ENCODE measurements around the gene HSPB9. TPM values are rescaled to one million over a fixed set of nuclear protein-coding genes. Genes with fewer than 3 reads are reported as not detected.

HSPB9 gene
- total RNA-seq, 1 experiment from 2014 or later: 0.54 TPM

DNA sequence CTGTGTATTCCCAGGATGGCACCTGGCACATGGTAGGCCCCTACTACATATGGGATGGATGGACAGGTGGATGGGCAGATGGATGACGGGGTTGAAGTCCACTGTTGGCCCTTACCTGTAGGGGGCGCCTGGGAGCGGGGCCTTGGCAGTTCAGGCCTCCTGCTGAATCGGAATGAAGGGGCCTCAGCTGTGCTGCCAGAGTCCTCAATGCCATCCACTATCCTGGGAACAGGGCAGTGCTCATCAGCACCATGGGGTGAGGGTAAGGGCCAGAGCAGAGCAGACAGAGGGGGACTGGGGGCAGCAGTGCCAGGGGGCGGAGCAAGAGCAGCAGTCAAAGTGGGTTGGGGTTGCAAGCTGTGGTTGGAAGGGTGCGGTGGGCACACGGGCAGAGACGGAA lies 40.5 kb downstream of the HSPB9 start:
- TF ChIP-seq, protein P1, sequence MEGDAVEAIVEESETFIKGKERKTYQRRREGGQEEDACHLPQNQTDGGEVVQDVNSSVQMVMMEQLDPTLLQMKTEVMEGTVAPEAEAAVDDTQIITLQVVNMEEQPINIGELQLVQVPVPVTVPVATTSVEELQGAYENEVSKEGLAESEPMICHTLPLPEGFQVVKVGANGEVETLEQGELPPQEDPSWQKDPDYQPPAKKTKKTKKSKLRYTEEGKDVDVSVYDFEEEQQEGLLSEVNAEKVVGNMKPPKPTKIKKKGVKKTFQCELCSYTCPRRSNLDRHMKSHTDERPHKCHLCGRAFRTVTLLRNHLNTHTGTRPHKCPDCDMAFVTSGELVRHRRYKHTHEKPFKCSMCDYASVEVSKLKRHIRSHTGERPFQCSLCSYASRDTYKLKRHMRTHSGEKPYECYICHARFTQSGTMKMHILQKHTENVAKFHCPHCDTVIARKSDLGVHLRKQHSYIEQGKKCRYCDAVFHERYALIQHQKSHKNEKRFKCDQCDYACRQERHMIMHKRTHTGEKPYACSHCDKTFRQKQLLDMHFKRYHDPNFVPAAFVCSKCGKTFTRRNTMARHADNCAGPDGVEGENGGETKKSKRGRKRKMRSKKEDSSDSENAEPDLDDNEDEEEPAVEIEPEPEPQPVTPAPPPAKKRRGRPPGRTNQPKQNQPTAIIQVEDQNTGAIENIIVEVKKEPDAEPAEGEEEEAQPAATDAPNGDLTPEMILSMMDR (IDR thresholded peaks at IDR 0.05; ENCODE audit: unreplicated experiment): peak; percentile 69
- CTCF ChIA-PET: interaction anchor here (0.9 kb wide), 1 partner anchor 9 kb away, joined by 3 read pairs; no protein-coding TSS in a partner anchor
- Mint-ChIP-seq H3K27ac (ENCODE audit: unreplicated experiment) (no peak overlapping the region), H3K4me3 (ENCODE audit: low read depth, unreplicated experiment) (no peak overlapping the region), H3K9me3 (ENCODE audit: low read depth, unreplicated experiment) (no peaks in the 10 kb centered on the region), H3K4me1 (ENCODE audit: low read depth, unreplicated experiment) (no peaks in the 10 kb centered on the region), H3K36me3 (ENCODE audit: insufficient read depth, unreplicated experiment) (no peaks in the 10 kb centered on the region), H3K27me3 (ENCODE audit: unreplicated experiment) (peaks cover 30% of the 10 kb centered on the region)
- no TSS peak for BruUV-seq (replicated peaks)
- DNase-seq: peak; percentile 53
- intact Hi-C loops (cut with micrococcal nuclease; ENCODE audit: unreplicated experiment): no loop called here

DNA sequence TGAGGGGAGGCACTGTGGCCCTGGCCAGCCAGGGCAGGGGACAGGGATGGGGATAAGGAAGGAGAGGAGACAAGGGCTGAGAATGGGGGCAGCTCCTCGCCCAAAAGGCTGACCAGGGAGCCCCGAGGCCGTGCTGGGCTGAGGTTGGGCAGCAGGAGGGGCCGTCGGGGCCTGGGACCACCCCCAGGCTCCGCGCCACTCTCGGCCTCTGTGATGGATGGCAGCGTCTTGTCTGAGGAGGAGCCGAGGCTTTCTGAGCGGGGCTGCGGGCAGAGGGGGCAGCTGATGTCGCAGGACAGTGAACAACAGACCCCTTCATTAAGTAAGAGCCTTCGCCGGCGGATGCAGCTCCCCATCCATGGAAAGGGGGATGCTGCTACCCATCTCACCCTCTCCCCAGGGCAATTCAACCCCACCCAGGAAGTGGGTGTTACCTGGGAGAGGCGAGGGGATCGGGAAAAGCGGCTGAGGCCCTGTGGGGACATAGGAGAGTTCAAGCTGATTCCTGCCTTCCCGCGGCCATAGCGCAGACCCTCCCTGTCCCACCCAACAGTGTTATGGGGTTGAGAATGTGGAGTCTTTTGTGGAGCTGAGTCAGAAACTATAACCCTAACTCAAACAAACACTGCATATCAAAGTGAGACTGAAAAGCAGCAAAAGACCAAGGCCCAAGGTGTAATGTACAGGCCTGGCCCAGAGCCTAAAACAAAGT lies 41.2 kb downstream of the HSPB9 start:
- H3K4me3 Mint-ChIP-seq (ENCODE audit: low read depth, unreplicated experiment): no peak overlapping the region
- CTCF ChIA-PET: interaction anchor here (0.9 kb wide), 1 partner anchor 10 kb away, joined by 3 read pairs; no protein-coding TSS in a partner anchor
- BruUV-seq (replicated peaks): no TSS peak
- no peak overlapping the region for H3K27ac Mint-ChIP-seq (ENCODE audit: unreplicated experiment)
- no peak for DNase-seq
- TF ChIP-seq, protein P1 (IDR thresholded peaks at IDR 0.05; ENCODE audit: unreplicated experiment): no peak
- intact Hi-C loops (cut with micrococcal nuclease; ENCODE audit: unreplicated experiment): no loop called here
- no peaks in the 10 kb centered on the region for H3K9me3 Mint-ChIP-seq (ENCODE audit: low read depth, unreplicated experiment)
- no peaks in the 10 kb centered on the region for H3K4me1 Mint-ChIP-seq (ENCODE audit: low read depth, unreplicated experiment)
- H3K27me3 Mint-ChIP-seq (ENCODE audit: unreplicated experiment): peaks cover 34% of the 10 kb centered on the region
- no peaks in the 10 kb centered on the region for H3K36me3 Mint-ChIP-seq (ENCODE audit: insufficient read depth, unreplicated experiment)

DNA sequence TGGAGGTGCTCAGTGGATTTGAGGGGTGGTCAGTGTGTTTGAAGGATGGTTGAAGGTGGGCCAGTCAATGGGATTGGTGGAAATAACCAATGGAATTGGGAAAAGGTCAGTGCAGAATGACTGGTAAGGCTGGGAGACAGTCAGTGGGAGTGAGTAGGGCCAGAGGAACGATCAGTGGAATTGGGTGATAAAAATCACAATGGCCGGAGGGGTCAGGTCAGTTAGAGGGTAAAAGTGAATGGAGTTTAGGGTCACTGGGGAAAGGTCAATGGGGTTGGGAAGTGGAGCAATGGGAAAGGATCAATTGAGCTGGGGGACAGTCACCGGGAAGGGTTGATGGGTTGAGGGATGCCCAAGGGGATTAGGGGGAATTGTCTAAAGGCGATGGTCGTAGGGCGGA lies 43.1 kb downstream of the HSPB9 start:
- TF ChIP-seq, protein P1 (IDR thresholded peaks at IDR 0.05; ENCODE audit: unreplicated experiment): no peak

DNA sequence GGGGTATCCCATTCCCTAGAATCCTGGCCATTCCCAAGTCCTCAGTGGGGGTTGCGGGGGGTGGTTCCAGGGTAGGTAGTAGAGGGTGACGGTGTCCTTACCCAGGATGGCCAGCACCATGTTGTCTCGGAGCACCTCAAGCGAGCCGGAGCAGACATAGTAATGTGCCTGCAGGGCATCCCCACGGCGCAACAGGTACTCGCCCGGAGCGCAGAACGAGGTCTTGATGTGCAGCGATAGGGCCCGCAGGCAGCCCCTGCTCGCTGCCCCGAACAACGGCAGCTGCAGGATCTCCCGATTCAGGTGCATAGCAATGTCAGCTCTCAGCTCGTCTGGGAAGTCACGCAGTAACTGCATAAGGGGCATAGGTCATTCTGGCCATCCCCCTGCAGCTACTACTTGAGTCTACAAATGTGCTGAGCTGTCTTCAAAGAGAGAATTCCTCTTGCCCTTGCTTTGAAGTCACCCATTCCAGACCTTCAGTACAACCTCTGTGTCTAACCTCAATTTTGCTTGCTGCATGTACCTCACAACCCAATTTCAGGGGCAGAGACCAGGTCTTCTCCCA lies 43.7 kb downstream of the HSPB9 start:
- Mint-ChIP-seq H3K4me1 (ENCODE audit: low read depth, unreplicated experiment) (no peaks in the 10 kb centered on the region), H3K36me3 (ENCODE audit: insufficient read depth, unreplicated experiment) (no peaks in the 10 kb centered on the region), H3K27me3 (ENCODE audit: unreplicated experiment) (peaks cover 47% of the 10 kb centered on the region), H3K4me3 (ENCODE audit: low read depth, unreplicated experiment) (no peak overlapping the region), H3K9me3 (ENCODE audit: low read depth, unreplicated experiment) (no peaks in the 10 kb centered on the region), H3K27ac (ENCODE audit: unreplicated experiment) (no peak overlapping the region)
- CTCF ChIA-PET: no interaction called here
- no peak for DNase-seq
- TF ChIP-seq, protein P1 (IDR thresholded peaks at IDR 0.05; ENCODE audit: unreplicated experiment): no peak
- no TSS peak for BruUV-seq (replicated peaks)
- intact Hi-C loops (cut with micrococcal nuclease; ENCODE audit: unreplicated experiment): no loop called here

More for the DNA sequence above, 43.1 kb downstream of the HSPB9 start:
- no peaks in the 10 kb centered on the region for H3K36me3 Mint-ChIP-seq (ENCODE audit: insufficient read depth, unreplicated experiment)
- no TSS peak for BruUV-seq (replicated peaks)
- DNase-seq: no peak
- CTCF ChIA-PET: no interaction called here
- peaks cover 41% of the 10 kb centered on the region for H3K27me3 Mint-ChIP-seq (ENCODE audit: unreplicated experiment)
- no peak overlapping the region for H3K27ac Mint-ChIP-seq (ENCODE audit: unreplicated experiment)
- no peak overlapping the region for H3K4me3 Mint-ChIP-seq (ENCODE audit: low read depth, unreplicated experiment)
- no peaks in the 10 kb centered on the region for H3K4me1 Mint-ChIP-seq (ENCODE audit: low read depth, unreplicated experiment)
- intact Hi-C loops (cut with micrococcal nuclease; ENCODE audit: unreplicated experiment): no loop called here
- H3K9me3 Mint-ChIP-seq (ENCODE audit: low read depth, unreplicated experiment): no peaks in the 10 kb centered on the region

Measured in Calu3 (cell line).